Muscle of back (tissue), 13 donors: Measurements from ENCODE around the gene TRIM27. TPM values are rescaled to one million over a fixed set of nuclear protein-coding genes. Genes with fewer than 3 reads are reported as not detected.
"Not testable (repeated sequence)": the region's sequence is repeated elsewhere in the genome, so short reads cannot be mapped to it uniquely, and the experiment has no call there.

Experiments used
- DNase-seq, 3 donors: peaks; one replicate each; pipeline versions ENCODE4 v3.0.0 to v3.0.0-alpha.2; 2013
- long read RNA-seq, 9 donors: transcript quantifications; one replicate each; lab custom pipeline, GENCODE V29; 2026
- polyA plus RNA-seq, 10 donors: library from polyadenylated mRNA; unstranded; fragments of 120-200 nt; gene quantifications; one replicate each; pipeline ENCODE4 v1.2.1, GENCODE V29; 2013; ENCODE audit not compliant: insufficient read length in 10 of 10

TRIM27 gene, protein sequence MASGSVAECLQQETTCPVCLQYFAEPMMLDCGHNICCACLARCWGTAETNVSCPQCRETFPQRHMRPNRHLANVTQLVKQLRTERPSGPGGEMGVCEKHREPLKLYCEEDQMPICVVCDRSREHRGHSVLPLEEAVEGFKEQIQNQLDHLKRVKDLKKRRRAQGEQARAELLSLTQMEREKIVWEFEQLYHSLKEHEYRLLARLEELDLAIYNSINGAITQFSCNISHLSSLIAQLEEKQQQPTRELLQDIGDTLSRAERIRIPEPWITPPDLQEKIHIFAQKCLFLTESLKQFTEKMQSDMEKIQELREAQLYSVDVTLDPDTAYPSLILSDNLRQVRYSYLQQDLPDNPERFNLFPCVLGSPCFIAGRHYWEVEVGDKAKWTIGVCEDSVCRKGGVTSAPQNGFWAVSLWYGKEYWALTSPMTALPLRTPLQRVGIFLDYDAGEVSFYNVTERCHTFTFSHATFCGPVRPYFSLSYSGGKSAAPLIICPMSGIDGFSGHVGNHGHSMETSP
- 10 to 100 TPM; 37.8 to 64.7 (median 45.3) TPM for polyA plus RNA-seq
- long read RNA-seq, donor 1, partial matches to known transcripts = 0 of 4 reads
- long read RNA-seq, donor 1, other reads (novel, unspliced or antisense) = 0 of 4 reads
- long read RNA-seq, donor 2, partial matches to known transcripts = 0 of 4 reads
- long read RNA-seq, donor 2, other reads (novel, unspliced or antisense) = 0 of 4 reads
- long read RNA-seq, donor 3 = 0 reads
- long read RNA-seq, donor 4, transcript TRIM27-202 (8 exons, 2,967 nt) = major isoform, 9 of 9 reads
- long read RNA-seq, donor 4, partial matches to known transcripts = 0 of 9 reads
- long read RNA-seq, donor 4, other reads (novel, unspliced or antisense) = 0 of 9 reads
- long read RNA-seq, donor 5, transcript TRIM27-202 (8 exons, 2,967 nt) = major isoform, 11 of 17 reads
- long read RNA-seq, donor 5, partial matches to known transcripts = 6 of 17 reads
- long read RNA-seq, donor 5, other reads (novel, unspliced or antisense) = 0 of 17 reads
- long read RNA-seq, donor 6, partial matches to known transcripts = 0 of 4 reads
- long read RNA-seq, donor 6, other reads (novel, unspliced or antisense) = 0 of 4 reads
- long read RNA-seq, donor 7, partial matches to known transcripts = 0 of 2 reads
- long read RNA-seq, donor 7, other reads (novel, unspliced or antisense) = 0 of 2 reads
- long read RNA-seq, donor 8, transcript TRIM27-202 (8 exons, 2,967 nt) = major isoform, 5 of 5 reads
- long read RNA-seq, donor 8, partial matches to known transcripts = 0 of 5 reads
- long read RNA-seq, donor 8, other reads (novel, unspliced or antisense) = 0 of 5 reads
- long read RNA-seq, donor 9, partial matches to known transcripts = 0 of 2 reads
- long read RNA-seq, donor 9, other reads (novel, unspliced or antisense) = 0 of 2 reads

DNA sequence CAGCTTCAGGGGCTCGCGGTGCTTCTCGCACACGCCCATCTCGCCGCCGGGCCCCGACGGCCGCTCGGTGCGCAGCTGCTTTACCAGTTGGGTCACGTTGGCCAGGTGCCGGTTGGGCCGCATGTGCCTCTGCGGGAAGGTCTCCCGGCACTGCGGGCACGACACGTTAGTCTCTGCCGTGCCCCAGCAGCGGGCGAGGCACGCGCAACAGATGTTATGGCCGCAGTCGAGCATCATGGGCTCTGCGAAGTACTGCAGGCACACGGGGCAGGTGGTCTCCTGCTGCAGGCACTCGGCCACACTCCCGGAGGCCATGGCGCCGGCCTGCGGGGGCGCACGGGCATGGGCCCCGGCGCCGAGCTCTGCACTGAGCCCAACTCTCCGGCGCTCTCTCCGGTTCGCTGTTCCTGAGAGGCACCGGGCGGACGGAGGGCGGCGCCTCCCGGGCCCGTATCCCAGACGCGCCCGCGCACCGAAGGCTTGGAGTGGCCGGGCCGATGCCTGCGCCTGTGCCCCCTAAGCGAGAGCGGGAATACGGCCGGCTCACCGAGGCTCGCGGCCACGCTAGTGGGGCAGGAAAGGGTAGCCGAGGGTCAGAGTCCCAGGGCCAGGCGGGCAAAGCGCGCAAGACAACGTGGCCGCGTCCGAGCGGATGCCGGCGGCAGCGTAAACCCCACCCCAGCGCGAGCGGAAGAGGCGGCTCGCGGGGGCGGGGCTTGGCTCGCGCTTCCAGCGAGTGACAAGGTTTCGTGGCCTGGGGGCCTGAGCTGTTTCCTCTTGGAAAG lies at the start of gene TRIM27:
Gene TRIM27 (minus strand): TSS at position 668 of the 785 bp plus-strand sequence. CDS start 353 bp downstream, at position 315.
- DNase-seq = peak; percentile 90 to 98 (median 94)

DNA sequence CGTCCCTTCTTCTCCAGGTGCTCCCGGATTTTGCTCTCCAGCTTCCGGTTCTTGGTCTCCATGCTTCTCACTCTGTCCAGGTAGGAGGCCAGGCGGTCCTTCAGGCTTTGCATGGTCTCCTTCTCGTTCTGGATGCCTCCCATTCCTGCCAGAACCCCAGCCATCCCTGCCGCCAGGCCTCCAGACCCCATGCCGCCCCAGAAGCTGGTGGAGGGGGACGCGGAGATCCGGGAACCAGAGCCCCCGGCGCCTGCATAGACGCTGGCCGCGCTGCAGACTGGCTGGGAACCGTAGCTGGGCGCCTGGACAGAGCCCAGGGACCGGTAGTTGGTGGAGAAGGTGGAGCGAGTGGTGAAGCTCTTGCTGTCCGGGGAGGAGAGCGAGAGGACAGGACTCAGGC lies 46.3 kb upstream of the TRIM27 start:
- DNase-seq = not testable (repeated sequence)

- DNase-seq = no peak
Measured at GRCh38 chr6:28969129-28969528, 45.3 kb upstream of the TRIM27 start.

- no peak for DNase-seq
Measured at GRCh38 chr6:28968476-28968875, 44.7 kb upstream of the TRIM27 start.

DNA sequence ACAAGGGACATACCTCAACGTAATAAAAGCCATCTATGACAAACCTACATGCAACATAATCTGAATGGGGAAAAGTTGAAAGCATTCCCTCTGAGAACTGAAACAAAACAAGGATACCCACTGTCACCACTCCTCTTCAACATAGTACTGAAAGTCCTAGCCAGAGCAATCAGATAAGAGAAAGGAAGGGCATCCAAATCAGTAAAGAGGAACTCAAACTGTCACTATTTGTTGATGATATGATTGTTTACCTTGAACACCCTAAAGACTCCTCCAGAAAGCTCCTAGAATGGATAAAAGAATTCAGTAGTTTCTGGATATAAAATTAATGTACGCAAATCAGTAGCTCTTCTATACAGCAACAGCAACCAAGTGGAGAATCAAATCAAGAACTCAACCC lies 41.9 kb upstream of the TRIM27 start:
- DNase-seq = no peak

DNA sequence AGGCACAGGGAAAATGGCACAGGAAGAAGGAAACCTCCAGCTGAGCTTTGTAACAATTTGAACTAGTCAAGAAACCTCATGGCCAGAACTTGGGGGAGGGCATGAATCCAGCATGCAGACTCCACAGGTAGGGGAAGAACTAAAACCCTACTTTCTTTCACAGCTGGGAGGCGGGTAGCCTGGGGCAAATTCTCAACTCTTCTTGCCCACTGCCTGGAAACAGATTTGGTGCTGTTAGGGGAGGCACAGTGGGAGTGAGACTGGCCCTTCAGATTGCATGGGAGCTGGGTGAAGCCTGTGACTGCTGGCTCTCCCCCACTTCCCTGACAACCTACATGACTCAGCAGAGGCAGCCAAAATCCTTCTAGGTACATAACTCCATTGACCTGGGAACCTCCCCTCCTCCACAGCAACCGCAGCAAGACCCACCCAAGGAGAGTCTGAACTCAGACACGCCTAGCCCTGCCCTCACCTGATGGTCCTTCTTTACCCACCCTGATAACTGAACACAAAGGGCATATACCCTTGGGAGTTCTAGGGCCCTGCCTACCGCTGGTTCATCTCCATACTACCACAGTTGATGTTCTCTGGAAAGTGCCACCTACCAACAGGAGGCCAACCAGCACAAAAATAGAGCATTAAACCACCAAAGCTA lies 37.2 kb upstream of the TRIM27 start:
- no peak for DNase-seq

GRCh38 chr6:28958561-28959243 lies 34.9 kb upstream of the TRIM27 start:
- not testable (repeated sequence) for DNase-seq

DNA sequence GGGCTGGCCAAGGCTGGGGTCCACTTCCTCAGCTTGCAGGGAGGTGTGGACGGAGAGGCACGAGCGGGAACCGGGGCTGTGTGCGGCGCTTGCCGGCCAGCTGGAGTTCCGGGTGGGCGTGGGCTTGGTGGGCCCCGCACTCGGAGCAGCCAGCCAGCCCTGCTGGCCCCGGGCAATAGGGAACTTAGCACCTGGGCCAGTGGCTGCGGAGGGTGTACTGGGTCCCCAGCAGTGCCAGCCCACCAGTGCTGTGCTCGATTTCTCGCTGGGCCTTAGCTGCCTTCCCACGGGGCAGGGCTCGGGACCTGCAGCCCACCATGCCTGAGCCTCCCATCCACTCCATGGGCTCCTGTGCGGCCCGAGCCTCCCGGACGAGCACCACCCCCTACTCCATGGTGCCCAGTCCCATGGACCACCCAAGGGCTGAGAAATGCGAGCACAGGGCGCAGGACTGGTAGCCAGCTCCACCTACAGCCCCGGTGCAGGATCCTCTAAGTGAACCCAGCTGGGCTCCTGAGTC lies 34.1 kb upstream of the TRIM27 start:
- not testable (repeated sequence) for DNase-seq

DNA sequence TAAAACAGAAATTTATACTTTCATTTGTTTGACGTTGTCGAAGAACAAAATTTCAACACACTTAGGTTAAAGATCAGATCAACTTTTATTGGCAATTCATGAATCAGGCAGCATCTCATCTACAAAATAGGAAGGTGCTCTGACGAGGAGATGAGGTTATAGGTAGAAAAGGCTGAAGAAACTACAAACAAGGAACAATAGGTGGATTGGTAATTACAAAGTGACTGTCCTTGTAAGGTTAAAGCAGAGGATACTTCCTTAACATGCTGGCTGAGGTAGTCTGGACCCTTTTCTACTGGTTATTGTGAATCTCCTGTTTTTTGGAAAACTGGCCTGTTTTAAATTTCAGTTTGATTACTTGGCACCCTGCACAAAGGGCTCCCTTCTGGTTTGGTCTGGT lies 32.5 kb upstream of the TRIM27 start:
- DNase-seq = no peak

DNA sequence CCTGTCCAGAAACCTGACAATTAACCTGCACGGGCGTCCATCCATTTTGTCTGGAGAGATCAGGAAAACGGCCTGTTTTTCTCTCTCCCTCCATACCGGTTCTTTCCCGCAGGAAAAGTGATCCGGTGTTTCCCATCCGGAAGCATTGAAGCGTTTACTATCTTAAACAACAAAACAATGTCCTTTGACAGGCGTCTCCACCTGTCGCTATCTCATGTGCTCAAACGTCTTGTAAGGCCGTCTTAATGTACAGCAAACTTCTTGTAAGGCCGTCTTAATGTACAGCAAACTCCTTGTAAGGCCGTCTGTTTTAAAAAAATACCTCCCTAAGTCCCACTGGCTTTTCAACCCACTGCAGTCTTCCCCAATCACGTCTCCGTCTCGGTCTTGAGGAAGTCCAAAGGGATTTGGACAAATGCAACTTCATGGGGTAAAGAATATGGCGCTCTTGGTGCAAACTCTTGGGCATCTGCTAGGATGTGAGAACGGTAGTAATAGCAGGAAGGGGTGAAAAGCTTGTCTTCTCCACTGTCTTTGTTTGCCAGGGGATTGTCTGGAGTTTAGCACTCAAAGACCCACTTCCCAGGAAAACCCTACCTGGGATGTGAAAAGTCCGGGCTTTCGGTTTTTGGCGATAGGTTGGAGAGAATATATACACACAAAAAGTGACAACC lies 29.9 kb upstream of the TRIM27 start:
- DNase-seq = peak in 1 of 3 donors; percentile 37

DNA sequence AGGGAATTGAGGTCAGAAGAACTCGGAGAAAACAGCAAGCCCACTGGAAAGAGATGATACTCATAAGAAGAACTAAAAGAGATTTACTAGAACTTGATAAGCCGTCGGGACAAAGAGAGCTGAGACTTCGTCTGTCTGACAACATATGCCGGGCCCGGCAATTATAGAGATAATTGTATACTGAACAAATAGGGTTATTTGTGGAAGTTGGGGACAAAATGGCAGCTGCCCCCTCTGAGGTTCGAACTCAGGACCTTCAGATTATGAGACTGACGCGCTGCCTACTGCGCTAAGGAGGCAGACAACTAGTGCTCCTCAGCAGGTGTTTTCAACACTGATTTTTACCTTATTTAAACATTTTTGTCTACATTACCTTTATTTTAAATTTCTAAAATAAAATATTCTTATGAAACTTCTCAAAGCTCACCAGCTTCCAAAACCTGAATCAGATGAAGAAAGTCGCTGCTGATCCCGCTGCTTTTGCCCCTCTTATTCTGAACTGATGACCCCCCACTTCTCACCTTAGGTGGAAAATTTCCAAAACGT lies 29.3 kb upstream of the TRIM27 start:
- peak in 2 of 3 donors; percentile 23 to 35 for DNase-seq

DNA sequence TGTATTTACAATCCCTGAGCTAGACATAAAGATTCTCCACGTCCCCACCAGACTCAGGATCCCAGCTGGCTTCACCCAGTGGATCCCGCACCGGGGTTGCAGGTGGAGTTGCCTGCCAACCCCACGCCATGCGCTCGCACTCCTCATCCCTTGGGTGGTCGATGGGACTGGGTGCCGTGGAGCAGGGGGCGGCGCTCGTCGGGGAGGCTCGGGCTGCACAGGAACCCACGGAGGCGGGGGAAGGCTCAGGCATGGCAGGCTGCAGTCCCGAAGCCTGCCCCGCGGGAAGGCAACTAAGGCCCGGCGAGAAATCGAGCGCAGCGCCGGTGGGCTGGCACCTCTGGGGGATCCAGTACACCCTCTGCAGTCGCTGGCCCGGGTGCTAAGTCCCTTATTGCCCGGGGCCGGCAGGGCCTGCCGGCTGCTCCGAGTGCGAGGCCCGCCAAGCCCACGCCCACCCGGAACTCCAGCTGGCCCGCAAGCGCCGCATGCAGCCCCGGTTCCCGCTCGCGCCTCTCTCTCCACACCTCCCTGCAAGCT lies 25.9 kb upstream of the TRIM27 start:
- not testable (repeated sequence) for DNase-seq

GRCh38 chr6:28948782-28949486 lies 25.1 kb upstream of the TRIM27 start:
- DNase-seq = no peak

- DNase-seq = no peak
Measured at GRCh38 chr6:28947831-28948270, 24.1 kb upstream of the TRIM27 start.

DNA sequence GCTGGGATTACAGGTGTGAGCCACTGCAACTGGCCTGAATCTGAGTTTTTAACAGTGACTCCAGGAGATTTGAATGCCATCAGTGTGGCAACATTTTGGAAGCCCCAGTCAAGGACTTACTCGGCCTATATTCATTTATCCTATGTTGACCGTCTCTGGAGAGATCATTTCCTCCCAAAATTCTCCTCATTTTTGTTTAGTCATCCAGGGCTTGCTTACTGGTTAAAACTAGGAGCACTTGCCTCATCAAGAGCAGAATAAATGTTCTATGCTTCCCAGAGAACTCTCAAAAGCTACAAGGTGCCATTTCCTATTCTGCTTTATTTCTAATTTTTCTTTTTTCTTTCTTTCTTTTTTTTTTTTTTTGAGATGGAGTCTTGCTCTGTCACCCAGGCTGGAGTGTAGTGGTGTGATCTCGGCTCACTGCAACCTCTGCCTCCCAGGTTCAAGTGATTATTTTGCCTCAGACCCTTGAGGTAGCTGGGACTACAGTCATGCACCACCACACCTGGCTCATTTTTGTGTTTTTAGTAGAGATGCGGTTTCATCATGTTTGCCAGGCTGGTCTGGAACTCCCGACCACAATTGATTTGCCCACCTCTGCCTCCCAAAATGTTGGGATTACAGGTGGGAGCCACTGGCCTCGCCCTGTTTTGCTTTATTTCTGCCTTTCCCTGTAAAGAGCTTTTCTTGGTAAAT lies 23.4 kb upstream of the TRIM27 start:
- DNase-seq = no peak

- no peak for DNase-seq
Measured at GRCh38 chr6:28945349-28945748, 21.6 kb upstream of the TRIM27 start.
